HG03060 (cell line): ENCODE measurements around the gene TRIM4.
"Not testable (repeated sequence)": the region's sequence is repeated elsewhere in the genome, so short reads cannot be mapped to it uniquely, and the experiment has no call there.

Experiments used
- ATAC-seq: cut with Tn5 transposase; IDR thresholded peaks from one replicate; pipeline ENCODE4 v1.9.1; 2021; ENCODE audit warnings: low read depth, moderate number of reproducible peaks; ENCODE audit not compliant: unreplicated experiment

Gene TRIM4

GRCh38 chr7:99920149-99920548 lies 819 bp upstream of the TRIM4 start:
- no peak for ATAC-seq

GRCh38 chr7:99919814-99920112 lies 433 bp upstream of the TRIM4 start:
- no peak for ATAC-seq

GRCh38 chr7:99910976-99911375 lies 8.4 kb downstream of the TRIM4 start:
- ATAC-seq: no peak

GRCh38 chr7:99901581-99901980 lies 17.7 kb downstream of the TRIM4 start:
- no peak for ATAC-seq

- no peak for ATAC-seq
These were observed 19.4 kb downstream of the TRIM4 start for GRCh38 chr7:99899830-99900519.

GRCh38 chr7:99898836-99899235 lies 20.5 kb downstream of the TRIM4 start:
- ATAC-seq: no peak

GRCh38 chr7:99898023-99898357 lies 21.3 kb downstream of the TRIM4 start:
- no peak for ATAC-seq

- ATAC-seq: no peak
These were observed 21.9 kb downstream of the TRIM4 start for GRCh38 chr7:99897322-99898022.

- no peak for ATAC-seq
These were observed 24.6 kb downstream of the TRIM4 start for GRCh38 chr7:99894738-99895137.

- no peak for ATAC-seq
These were observed 26.1 kb downstream of the TRIM4 start for GRCh38 chr7:99893280-99893679.

- not testable (repeated sequence) for ATAC-seq
These were observed 29.0 kb downstream of the TRIM4 start for GRCh38 chr7:99890348-99890747.

- ATAC-seq: not testable (repeated sequence)
These were observed 31.0 kb downstream of the TRIM4 start for GRCh38 chr7:99888366-99888765.

GRCh38 chr7:99881370-99881769 lies 38.0 kb downstream of the TRIM4 start:
- no peak for ATAC-seq

GRCh38 chr7:99876933-99877332 lies 42.4 kb downstream of the TRIM4 start, which contains the start of gene OR2AE1:
OR2AE1 (minus strand) TSS chr7:99877033; CDS start chr7:99877033, 0 bp downstream.
- ATAC-seq: no peak

GRCh38 chr7:99876491-99876890 lies 42.8 kb downstream of the TRIM4 start:
- no peak for ATAC-seq

- ATAC-seq: no peak
These were observed 51.1 kb downstream of the TRIM4 start for GRCh38 chr7:99868246-99868645.

GRCh38 chr7:99867477-99867876 lies 51.9 kb downstream of the TRIM4 start:
- ATAC-seq: not testable (repeated sequence)

- no peak for ATAC-seq
These were observed 55.4 kb downstream of the TRIM4 start for GRCh38 chr7:99863847-99864440.

- no peak for ATAC-seq
These were observed 58.8 kb downstream of the TRIM4 start for GRCh38 chr7:99860281-99861127.

- ATAC-seq: no peak
These were observed 64.1 kb downstream of the TRIM4 start for GRCh38 chr7:99855236-99855635.
